ENCODE results near the gene SNAP47.

- TF ChIP-seq CTCF (IDR thresholded peaks at IDR 0.05; ENCODE audit: insufficient read depth, low read length, poor library complexity, severe bottlenecking) (no peak), EZH2phosphoT487 (conservative IDR thresholded peaks at IDR 0.05; ENCODE audit: low read length) (no peak)
These were observed 14.9 kb downstream of the SNAP47 start for GRCh38 chr1:227749916-227750710.
